ENCODE data around the gene PPY.
"Not testable (repeated sequence)": the region's sequence is repeated elsewhere in the genome, so short reads cannot be mapped to it uniquely, and the experiment has no call there.

Gene PPY

DNA sequence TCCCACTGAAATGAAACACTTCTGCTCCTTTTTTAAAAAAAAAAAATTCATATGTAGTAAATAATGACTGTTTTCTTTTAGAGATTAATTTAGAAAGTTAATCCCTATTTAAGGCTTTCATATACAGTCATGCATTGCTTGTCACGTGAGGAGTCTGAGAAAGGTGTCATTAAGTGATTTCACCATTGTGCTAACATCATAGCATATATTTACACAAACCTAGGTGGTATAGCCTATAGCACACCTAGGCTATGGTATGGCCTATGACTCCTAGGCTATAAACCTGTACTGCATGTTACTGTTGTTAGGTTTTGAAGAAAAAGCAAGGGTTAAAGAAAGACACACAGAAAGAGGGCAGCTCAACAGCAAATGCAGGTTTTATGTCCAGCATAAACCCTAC, 13.7 kb downstream of the PPY start:
- no peak for DNase-seq

- not testable (repeated sequence) for DNase-seq
These were observed 14.3 kb downstream of the PPY start for GRCh38 chr17:43927929-43928328.

- no peak for DNase-seq
These were observed 15.0 kb downstream of the PPY start for GRCh38 chr17:43927060-43927864.

- DNase-seq, result no peak
These were observed 17.7 kb downstream of the PPY start for GRCh38 chr17:43924558-43924957.

- no peak for DNase-seq
These were observed 21.7 kb downstream of the PPY start for GRCh38 chr17:43920500-43921095.

GRCh38 chr17:43918026-43918389, 24.3 kb downstream of the PPY start:
- no peak for DNase-seq

- DNase-seq, result peak; percentile 13
These were observed 24.8 kb downstream of the PPY start for GRCh38 chr17:43917348-43918025.

GRCh38 chr17:43917016-43917347, 25.3 kb downstream of the PPY start:
- DNase-seq, result no peak

- DNase-seq, result no peak
These were observed 25.9 kb downstream of the PPY start for GRCh38 chr17:43916385-43916784.

- DNase-seq, result no peak
These were observed 26.7 kb downstream of the PPY start for GRCh38 chr17:43915559-43915958.

- DNase-seq, result no peak
These were observed 27.8 kb downstream of the PPY start for GRCh38 chr17:43914451-43914850.

DNA sequence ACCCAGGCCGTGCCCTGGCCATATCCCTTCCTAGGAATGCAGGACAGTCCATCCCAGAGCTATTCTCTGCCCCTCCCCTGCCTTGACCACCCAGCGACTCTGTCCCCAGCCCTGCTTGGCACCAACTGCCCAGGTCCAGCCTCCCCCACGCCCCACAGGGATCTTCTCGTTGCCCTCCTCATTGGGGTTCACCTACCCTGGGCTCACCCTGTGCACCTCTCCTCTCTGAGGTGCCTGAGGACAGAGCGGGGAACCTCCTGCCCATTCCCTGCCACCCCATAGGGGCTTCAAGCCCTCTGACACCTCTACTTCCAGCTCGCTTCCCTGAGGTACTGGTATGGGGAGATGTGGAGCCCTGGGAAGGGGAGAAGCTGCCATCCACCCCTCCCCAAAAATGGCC, 28.7 kb downstream of the PPY start:
- DNase-seq, result no peak

DNA sequence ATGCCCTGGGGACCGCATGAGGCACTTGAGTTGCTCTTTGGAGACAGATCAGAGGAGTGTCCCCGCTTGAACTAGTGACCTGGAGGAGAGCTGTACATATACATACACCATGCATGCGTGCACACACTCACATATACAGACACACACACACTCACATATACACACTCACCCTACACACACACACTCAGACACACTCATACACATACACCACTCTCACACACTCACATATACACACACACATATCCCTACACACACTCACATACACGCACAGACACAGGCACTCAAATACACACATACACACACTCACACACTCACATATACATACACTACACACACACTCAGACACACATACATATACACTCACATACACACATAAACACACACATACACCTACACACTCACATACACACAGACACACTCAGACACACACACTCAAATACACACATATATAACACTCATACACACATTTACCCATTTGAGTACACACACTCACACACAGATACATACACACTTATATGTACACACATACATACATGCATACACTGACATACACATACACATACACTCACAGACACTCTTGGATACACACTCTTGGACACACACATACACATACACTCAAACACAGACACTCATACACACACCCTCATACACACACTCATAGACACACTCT, 29.5 kb downstream of the PPY start:
- DNase-seq, result no peak

GRCh38 chr17:43911904-43912303, 30.4 kb downstream of the PPY start:
- DNase-seq, result no peak

DNA sequence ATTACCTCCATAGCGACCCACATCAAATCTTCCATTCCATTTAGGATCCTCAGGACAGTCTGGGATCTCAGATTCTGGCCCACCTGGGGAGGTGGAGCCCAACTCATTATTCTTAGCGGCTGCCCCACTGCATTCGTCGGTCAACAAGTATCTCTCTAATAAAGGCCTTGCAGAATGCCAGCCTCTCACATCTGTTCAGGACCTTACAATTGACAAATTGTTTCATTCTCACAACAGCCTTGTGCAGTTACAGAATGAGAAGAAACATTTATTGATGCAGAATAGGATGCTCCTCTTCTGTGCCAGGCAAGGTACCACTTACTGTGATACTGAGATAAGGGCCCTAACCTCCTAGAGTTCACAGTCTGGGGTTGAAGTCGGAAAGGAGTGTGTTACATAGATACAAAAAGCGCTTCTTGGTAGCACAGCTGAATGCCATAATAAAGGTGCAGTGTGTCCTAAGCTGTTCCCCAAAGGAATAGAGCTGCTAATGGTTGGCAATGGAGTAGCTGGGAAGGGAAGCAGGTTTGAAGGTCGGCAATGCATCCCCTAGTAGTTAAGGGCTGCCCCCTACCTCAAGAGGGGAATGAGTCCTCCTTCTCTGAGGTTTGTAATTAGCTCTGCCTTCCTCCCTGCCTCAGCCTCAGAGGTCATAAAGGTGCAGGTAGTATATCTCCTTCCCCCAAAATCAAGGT, 32.6 kb downstream of the PPY start:
- DNase-seq, result no peak

GRCh38 chr17:43907998-43908721, 34.1 kb downstream of the PPY start:
- DNase-seq, result peak; percentile 19

DNA sequence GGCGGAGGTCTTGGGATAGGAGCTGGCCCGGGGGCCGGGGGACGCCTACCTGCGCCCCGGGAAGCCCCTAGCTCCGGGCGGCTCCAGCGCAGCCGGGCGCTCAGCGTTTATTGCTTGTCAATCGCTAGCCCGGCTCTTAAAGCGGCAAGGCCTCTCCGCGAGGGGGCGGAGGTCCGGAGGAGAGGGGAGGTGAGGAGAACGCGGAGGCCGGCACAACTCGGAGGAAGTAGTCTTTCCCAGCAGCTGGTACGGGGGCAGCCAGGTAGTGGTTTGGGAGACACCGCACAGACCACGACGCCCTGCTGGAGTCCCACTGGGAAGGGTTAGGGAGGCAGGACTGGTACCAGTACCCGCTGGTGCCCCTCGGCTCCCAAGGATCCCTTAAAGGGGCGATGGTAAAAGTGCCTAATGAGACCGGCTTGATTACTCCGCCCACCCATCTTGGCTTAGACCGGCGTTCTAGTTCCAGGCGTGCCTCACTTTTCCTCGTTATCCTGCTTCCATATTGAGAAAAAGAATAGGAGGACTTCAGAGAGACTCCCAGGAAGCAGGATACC, 34.8 kb downstream of the PPY start, which contains the start of gene MPP2:
Gene MPP2 (minus strand): TSS at position 112 of the 557 bp plus-strand sequence. CDS start 3,076 bp downstream, outside the sequence.
- DNase-seq, result peak; percentile 44

DNA sequence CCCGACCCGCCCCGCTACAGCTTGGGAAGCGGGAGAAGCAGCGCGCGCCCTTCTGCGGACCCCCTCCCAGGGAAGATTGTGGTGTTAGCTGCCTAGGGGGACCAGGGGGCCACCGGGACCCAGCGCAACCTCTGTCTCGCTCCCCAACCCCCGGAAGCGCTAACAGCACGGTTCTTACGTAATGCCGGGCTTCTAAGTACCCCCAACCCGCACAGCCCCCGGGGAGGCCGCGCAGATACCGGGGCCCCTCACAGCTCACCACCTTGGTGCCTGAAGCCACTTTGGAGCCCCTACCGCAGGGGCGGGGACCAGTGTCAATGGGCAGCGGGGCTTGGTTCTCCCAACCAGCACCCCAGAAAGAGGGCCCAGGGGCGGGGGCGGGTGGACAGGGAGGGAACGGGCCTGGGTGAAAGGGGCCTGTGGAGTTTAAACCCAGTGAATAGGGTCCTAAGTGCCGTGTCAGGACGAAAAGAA, 35.3 kb downstream of the PPY start:
- peak; percentile 22 for DNase-seq

DNA sequence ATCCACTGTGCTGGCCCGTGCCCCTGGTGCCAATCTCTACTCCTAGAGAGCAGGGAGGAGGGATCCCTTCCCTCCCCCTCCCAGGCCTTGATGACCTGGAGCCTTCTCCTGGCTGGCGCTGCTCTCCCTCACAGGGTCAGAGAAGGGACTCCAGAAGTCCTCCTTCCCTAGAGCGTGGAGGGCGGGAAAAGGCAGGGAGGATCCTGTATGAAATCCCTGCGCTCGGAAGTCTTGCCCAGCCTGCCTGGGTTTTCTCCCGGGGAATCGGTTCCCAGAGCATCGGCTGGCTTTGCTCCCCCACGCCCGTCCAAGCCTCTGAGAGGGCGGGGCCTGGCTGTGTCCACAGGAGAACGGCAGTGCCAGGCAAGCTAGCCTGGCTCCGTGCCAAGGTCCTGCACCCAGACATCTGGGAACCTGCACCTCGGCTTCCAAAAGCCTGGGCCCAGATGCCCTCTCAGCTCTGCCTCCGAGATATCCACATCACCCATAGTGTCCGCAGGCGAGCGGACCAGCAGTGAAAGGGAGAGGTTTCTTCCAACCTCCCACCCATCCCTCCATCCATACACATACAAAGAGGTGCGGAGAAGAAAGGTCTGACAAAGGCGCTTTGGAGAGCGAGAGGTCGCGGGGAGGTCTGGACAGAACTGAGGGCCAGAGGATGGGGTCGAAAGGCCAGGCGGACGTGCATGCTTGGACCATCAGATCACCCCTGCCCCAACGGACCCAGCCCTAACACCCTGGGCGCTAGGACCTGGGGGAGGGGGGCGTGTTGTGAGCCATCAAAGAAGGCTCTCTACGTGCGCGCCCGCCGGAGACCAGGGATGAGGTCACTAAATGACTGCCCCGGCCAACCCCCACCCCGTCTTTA, 36.1 kb downstream of the PPY start:
- peak; percentile 15 for DNase-seq

DNA sequence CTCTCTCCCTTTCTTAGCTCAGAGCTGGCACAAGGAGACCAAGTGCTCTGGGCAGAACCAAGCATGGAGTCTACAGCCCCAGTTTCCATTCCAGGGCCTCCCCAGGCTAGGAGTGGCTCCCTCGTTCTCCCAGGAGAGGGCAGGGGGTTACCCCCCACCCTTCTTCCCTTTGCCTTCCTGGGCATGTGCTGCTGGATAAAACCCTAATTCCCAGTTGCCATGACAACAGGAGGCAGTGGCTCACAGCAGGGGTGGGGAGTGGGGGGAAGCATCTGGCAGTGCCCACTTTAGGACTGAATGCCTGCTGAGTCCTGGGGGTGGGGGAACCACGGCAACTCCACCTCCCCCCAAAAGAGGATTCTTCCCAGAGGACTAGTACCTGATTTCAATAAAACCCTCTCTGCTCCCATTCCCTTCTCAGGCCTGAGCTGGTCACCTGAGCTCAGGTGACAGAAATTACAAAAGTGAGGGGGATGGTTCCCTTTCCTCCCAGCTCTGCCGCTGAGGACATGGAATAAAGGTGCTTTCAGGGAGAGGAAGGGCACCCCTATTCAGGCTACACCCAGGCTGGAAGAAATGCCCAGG, 36.8 kb downstream of the PPY start:
- no peak for DNase-seq

All from effector CD8-positive, alpha-beta T cell (primary cell).